ENCODE results near the gene NEDD4.

Gene NEDD4

GRCh38 chr15:55960946-55961345 lies 32.5 kb downstream of the NEDD4 start:
- DNase-seq: peak; percentile 36 to 58
- H2BK5ac ChIP-seq (ENCODE audit: low read depth, low read length, poor library complexity): no peak overlapping the region

GRCh38 chr15:55959744-55960447 lies 33.5 kb downstream of the NEDD4 start:
- no peaks in the 10 kb centered on the region for H3K79me1 ChIP-seq (ENCODE audit: low read length)
- no CpG with 5 or more reads among the region's 4 CpGs for WGBS (ENCODE audit: extremely low coverage, insufficient coverage, insufficient read length)
- no peak overlapping the region for H3K4ac ChIP-seq (ENCODE audit: low read depth, low read length)
- no peak overlapping the region for H2BK120ac ChIP-seq (ENCODE audit: insufficient read depth, low read length, poor library complexity)
- H3K79me2 ChIP-seq (ENCODE audit: control insufficient read depth, insufficient read depth, low read length, poor library complexity): no peaks in the 10 kb centered on the region
- no peak overlapping the region for H2AK5ac ChIP-seq (ENCODE audit: low read length)
- no peak overlapping the region for H4K91ac ChIP-seq (ENCODE audit: low read depth, low read length)
- no peak overlapping the region for H3K4me2 ChIP-seq (ENCODE audit: low read length)
- H3K18ac ChIP-seq (ENCODE audit: low read length): no peak overlapping the region
- no peaks in the 10 kb centered on the region for H3K4me1 ChIP-seq (ENCODE audit: control insufficient read depth in 1 of 2, insufficient read depth in 2 of 2, low read length in 2 of 2)
- H4K8ac ChIP-seq (ENCODE audit: low read depth, low read length): no peak overlapping the region
- H3K27ac ChIP-seq (ENCODE audit: low read depth, low read length): no peak overlapping the region
- no peak overlapping the region for H2BK5ac ChIP-seq (ENCODE audit: low read depth, low read length, poor library complexity)
- no peak overlapping the region for H3K4me3 ChIP-seq (ENCODE audit: low read depth, low read length)
- H2AFZ ChIP-seq (ENCODE audit: insufficient read depth, low read length, poor library complexity): no peak overlapping the region
- peaks cover 0 to 2% of the 10 kb centered on the region in 2 experiments for H3K36me3 ChIP-seq (ENCODE audit: control insufficient read depth in 1 of 2, insufficient read depth in 2 of 2, low read length in 2 of 2)
- H3K14ac ChIP-seq (ENCODE audit: low read length): no peak overlapping the region
- no peaks in the 10 kb centered on the region for H3K27me3 ChIP-seq (ENCODE audit: insufficient read depth, low read length)
- no peak overlapping the region for H2BK12ac ChIP-seq (ENCODE audit: low read length)
- H3K9me3 ChIP-seq (ENCODE audit: insufficient read depth, low read depth, low read length): no peaks in the 10 kb centered on the region
- DNase-seq: peak in 1 of 2 donors; percentile 4
- H3K23ac ChIP-seq (ENCODE audit: low read length): no peak overlapping the region
- no peak overlapping the region for H4K12ac ChIP-seq (ENCODE audit: low read depth, low read length)
- H3K9ac ChIP-seq (ENCODE audit: low read length): no peak overlapping the region

More at GRCh38 chr15:55960946-55961345, 32.5 kb downstream of the NEDD4 start:
- Histone ChIP-seq H3K9ac (ENCODE audit: low read length) (no peak overlapping the region), H2AFZ (ENCODE audit: insufficient read depth, low read length, poor library complexity) (no peak overlapping the region), H3K79me2 (ENCODE audit: control insufficient read depth, insufficient read depth, low read length, poor library complexity) (no peaks in the 10 kb centered on the region), H3K9me3 (ENCODE audit: insufficient read depth, low read depth, low read length) (no peaks in the 10 kb centered on the region), H2BK120ac (ENCODE audit: insufficient read depth, low read length, poor library complexity) (no peak overlapping the region), H4K91ac (ENCODE audit: low read depth, low read length) (no peak overlapping the region), H3K4me2 (ENCODE audit: low read length) (no peak overlapping the region), H3K36me3 (ENCODE audit: control insufficient read depth in 1 of 2, insufficient read depth in 2 of 2, low read length in 2 of 2) (peaks cover 0 to 2% of the 10 kb centered on the region in 2 experiments), H3K4me1 (ENCODE audit: control insufficient read depth in 1 of 2, insufficient read depth in 2 of 2, low read length in 2 of 2) (no peaks in the 10 kb centered on the region), H3K14ac (ENCODE audit: low read length) (no peak overlapping the region), H3K27ac (ENCODE audit: low read depth, low read length) (no peak overlapping the region), H3K4me3 (ENCODE audit: low read depth, low read length) (no peak overlapping the region), H2BK12ac (ENCODE audit: low read length) (no peak overlapping the region), H3K4ac (ENCODE audit: low read depth, low read length) (no peak overlapping the region), H2AK5ac (ENCODE audit: low read length) (no peak overlapping the region), H4K8ac (ENCODE audit: low read depth, low read length) (no peak overlapping the region), H4K12ac (ENCODE audit: low read depth, low read length) (no peak overlapping the region), H3K18ac (ENCODE audit: low read length) (no peak overlapping the region), H3K27me3 (ENCODE audit: insufficient read depth, low read length) (no peaks in the 10 kb centered on the region), H3K79me1 (ENCODE audit: low read length) (no peaks in the 10 kb centered on the region), H3K23ac (ENCODE audit: low read length) (no peak overlapping the region)
- WGBS (ENCODE audit: extremely low coverage, insufficient coverage, insufficient read length): no CpG with 5 or more reads among the region's 2 CpGs

DNA sequence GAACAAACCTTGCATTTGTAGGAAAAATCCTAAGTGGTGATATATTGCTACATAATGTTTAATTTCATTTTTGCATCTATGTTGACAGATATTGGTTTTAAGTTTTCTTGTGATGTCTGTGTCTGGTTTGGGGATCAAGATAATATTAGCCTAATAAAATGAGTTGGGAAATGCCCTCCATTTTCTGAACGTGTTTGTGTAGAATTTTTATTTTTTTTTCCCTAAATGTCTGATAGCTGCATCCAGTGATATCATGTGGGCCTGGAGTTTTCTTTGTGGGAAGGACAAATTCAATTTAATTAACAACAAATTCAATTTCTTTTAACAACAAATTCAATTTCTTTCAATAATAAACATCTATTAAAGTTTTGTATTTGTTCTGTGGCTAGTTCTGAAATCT lies 35.1 kb downstream of the NEDD4 start:
- WGBS (ENCODE audit: extremely low coverage, insufficient coverage, insufficient read length): no CpG with 5 or more reads among the region's 1 CpG
- Histone ChIP-seq H2BK5ac (ENCODE audit: low read depth, low read length, poor library complexity) (no peak overlapping the region), H2AK5ac (ENCODE audit: low read length) (no peak overlapping the region), H3K14ac (ENCODE audit: low read length) (no peak overlapping the region), H3K4ac (ENCODE audit: low read depth, low read length) (no peak overlapping the region), H3K9ac (ENCODE audit: low read length) (no peak overlapping the region), H2BK12ac (ENCODE audit: low read length) (no peak overlapping the region), H3K79me2 (ENCODE audit: control insufficient read depth, insufficient read depth, low read length, poor library complexity) (no peaks in the 10 kb centered on the region), H3K79me1 (ENCODE audit: low read length) (no peaks in the 10 kb centered on the region), H3K4me1 (ENCODE audit: control insufficient read depth in 1 of 2, insufficient read depth in 2 of 2, low read length in 2 of 2) (no peaks in the 10 kb centered on the region), H3K36me3 (ENCODE audit: control insufficient read depth in 1 of 2, insufficient read depth in 2 of 2, low read length in 2 of 2) (no peaks in the 10 kb centered on the region), H3K4me3 (ENCODE audit: low read depth, low read length) (no peak overlapping the region), H3K18ac (ENCODE audit: low read length) (no peak overlapping the region), H2BK120ac (ENCODE audit: insufficient read depth, low read length, poor library complexity) (no peak overlapping the region), H4K91ac (ENCODE audit: low read depth, low read length) (no peak overlapping the region), H3K27ac (ENCODE audit: low read depth, low read length) (no peak overlapping the region), H3K4me2 (ENCODE audit: low read length) (no peak overlapping the region), H4K12ac (ENCODE audit: low read depth, low read length) (no peak overlapping the region), H3K9me3 (ENCODE audit: insufficient read depth, low read depth, low read length) (no peaks in the 10 kb centered on the region), H3K23ac (ENCODE audit: low read length) (no peak overlapping the region), H3K27me3 (ENCODE audit: insufficient read depth, low read length) (no peaks in the 10 kb centered on the region), H4K8ac (ENCODE audit: low read depth, low read length) (no peak overlapping the region), H2AFZ (ENCODE audit: insufficient read depth, low read length, poor library complexity) (no peak overlapping the region)
- no peak for DNase-seq

- Histone ChIP-seq H4K91ac (ENCODE audit: low read depth, low read length) (no peak overlapping the region), H3K4ac (ENCODE audit: low read depth, low read length) (no peak overlapping the region), H3K36me3 (ENCODE audit: control insufficient read depth in 1 of 2, insufficient read depth in 2 of 2, low read length in 2 of 2) (no peaks in the 10 kb centered on the region), H2AK5ac (ENCODE audit: low read length) (no peak overlapping the region), H3K4me3 (ENCODE audit: low read depth, low read length) (no peak overlapping the region), H4K8ac (ENCODE audit: low read depth, low read length) (no peak overlapping the region), H3K79me1 (ENCODE audit: low read length) (no peaks in the 10 kb centered on the region), H4K12ac (ENCODE audit: low read depth, low read length) (no peak overlapping the region), H2BK12ac (ENCODE audit: low read length) (no peak overlapping the region), H3K4me2 (ENCODE audit: low read length) (no peak overlapping the region), H3K79me2 (ENCODE audit: control insufficient read depth, insufficient read depth, low read length, poor library complexity) (no peaks in the 10 kb centered on the region), H3K4me1 (ENCODE audit: control insufficient read depth in 1 of 2, insufficient read depth in 2 of 2, low read length in 2 of 2) (no peaks in the 10 kb centered on the region), H3K18ac (ENCODE audit: low read length) (no peak overlapping the region), H2BK5ac (ENCODE audit: low read depth, low read length, poor library complexity) (no peak overlapping the region), H3K14ac (ENCODE audit: low read length) (no peak overlapping the region), H2AFZ (ENCODE audit: insufficient read depth, low read length, poor library complexity) (no peak overlapping the region), H3K23ac (ENCODE audit: low read length) (no peak overlapping the region), H2BK120ac (ENCODE audit: insufficient read depth, low read length, poor library complexity) (no peak overlapping the region), H3K9ac (ENCODE audit: low read length) (no peak overlapping the region), H3K27me3 (ENCODE audit: insufficient read depth, low read length) (no peaks in the 10 kb centered on the region), H3K27ac (ENCODE audit: low read depth, low read length) (no peak overlapping the region), H3K9me3 (ENCODE audit: insufficient read depth, low read depth, low read length) (no peaks in the 10 kb centered on the region)
- DNase-seq: no peak
- WGBS (ENCODE audit: extremely low coverage, insufficient coverage, insufficient read length): no CpG with 5 or more reads among the region's 6 CpGs
Measured at GRCh38 chr15:55954862-55955605, 38.4 kb downstream of the NEDD4 start.
